Muscle of arm (tissue), 12 donors: Measurements from ENCODE around the gene GFER. TPM values are rescaled to one million over a fixed set of nuclear protein-coding genes. Genes with fewer than 3 reads are reported as not detected.

Experiments used
- DNase-seq: peaks from one replicate; pipeline ENCODE4 v3.0.0-alpha.2; 2013
- polyA plus RNA-seq, 12 donors: library from polyadenylated mRNA; unstranded; fragments of 120-200 nt; gene quantifications; one replicate each; pipeline ENCODE4 v1.2.1, GENCODE V29; 2013; ENCODE audit not compliant: insufficient read length in 12 of 12

The GFER gene
- polyA plus RNA-seq, 12 donors, result 10.9 to 40.2 (median 15.1) TPM; not detected in 1

- no peak for DNase-seq
Measured at GRCh38 chr16:1972490-1972877, 11.5 kb upstream of the GFER start.

- no peak for DNase-seq
Measured at GRCh38 chr16:1973461-1974156, 10.4 kb upstream of the GFER start.

GRCh38 chr16:1974157-1975070 lies 9.6 kb upstream of the GFER start:
- no peak for DNase-seq

GRCh38 chr16:1975432-1976215 lies 8.4 kb upstream of the GFER start:
- DNase-seq, result no peak

GRCh38 chr16:1976216-1976520 lies 7.8 kb upstream of the GFER start:
- no peak for DNase-seq

- no peak for DNase-seq
Measured at GRCh38 chr16:1976951-1977874, 6.8 kb upstream of the GFER start.

GRCh38 chr16:1977875-1978268 lies 6.1 kb upstream of the GFER start:
- no peak for DNase-seq

- DNase-seq, result no peak
Measured at GRCh38 chr16:1978476-1979120, 5.4 kb upstream of the GFER start.

GRCh38 chr16:1979271-1980029 lies 4.5 kb upstream of the GFER start:
- DNase-seq, result no peak

- no peak for DNase-seq
Measured at GRCh38 chr16:1980030-1980769, 3.8 kb upstream of the GFER start.

GRCh38 chr16:1980770-1981087 lies 3.3 kb upstream of the GFER start:
- no peak for DNase-seq

GRCh38 chr16:1981398-1981836 lies 2.6 kb upstream of the GFER start, which contains the start of gene NOXO1:
Gene NOXO1, minus strand, starts transcription at chr16:1981469. Its CDS starts 290 bp downstream, at chr16:1981179.
- no peak for DNase-seq

- DNase-seq, result no peak
Measured at GRCh38 chr16:1982013-1982433, 2.0 kb upstream of the GFER start.

- DNase-seq, result no peak
Measured at GRCh38 chr16:1982991-1983543, 926 bp upstream of the GFER start.

GRCh38 chr16:1984347-1985225 lies 593 bp downstream of the GFER start:
- DNase-seq, result no peak

GRCh38 chr16:1985466-1986150 lies 1.6 kb downstream of the GFER start:
- DNase-seq, result no peak

GRCh38 chr16:1987198-1987597 lies 3.2 kb downstream of the GFER start:
- DNase-seq, result no peak
